OCI-LY3 (cell line): ENCODE measurements around the gene IFT57.

Source experiments
- EZH2phosphoT487 ChIP-seq: fragments of 200-600 bp; shearing (Covaris generic); IDR thresholded peaks from 2 replicates; pipeline ENCODE4 v1.6.1; 2018; ENCODE audit warnings: antibody characterized with exemption, mixed run types, low read depth
- TF ChIP-seq, protein P1 (sequence below): fragments of 200-600, 300-600 bp; sonication (generic); IDR thresholded peaks from 2 replicates; pipeline ENCODE4 v1.5.1; 2014; ENCODE audit warnings: antibody characterized with exemption, low read length, low read depth

DNA sequence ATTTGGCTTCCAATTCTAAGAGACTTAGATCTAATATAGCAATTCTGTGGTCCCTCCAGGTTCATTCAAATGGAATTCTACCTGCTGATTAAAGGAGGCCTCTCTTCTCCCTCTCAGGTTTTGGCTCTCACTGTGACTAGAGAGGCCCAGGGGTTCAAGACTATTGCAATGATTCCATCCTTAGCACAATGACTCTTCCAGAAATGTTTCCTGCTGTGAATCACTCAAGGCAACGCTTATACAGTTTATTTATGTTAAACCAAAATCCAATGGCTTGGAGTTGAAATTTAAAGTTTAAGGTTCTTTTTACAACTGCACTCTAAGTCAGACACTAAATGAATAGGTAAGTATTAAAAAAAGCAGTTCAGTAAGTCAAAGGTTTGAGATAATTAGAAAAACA lies 39.9 kb downstream of the IFT57 start:
- TF ChIP-seq, protein P1, sequence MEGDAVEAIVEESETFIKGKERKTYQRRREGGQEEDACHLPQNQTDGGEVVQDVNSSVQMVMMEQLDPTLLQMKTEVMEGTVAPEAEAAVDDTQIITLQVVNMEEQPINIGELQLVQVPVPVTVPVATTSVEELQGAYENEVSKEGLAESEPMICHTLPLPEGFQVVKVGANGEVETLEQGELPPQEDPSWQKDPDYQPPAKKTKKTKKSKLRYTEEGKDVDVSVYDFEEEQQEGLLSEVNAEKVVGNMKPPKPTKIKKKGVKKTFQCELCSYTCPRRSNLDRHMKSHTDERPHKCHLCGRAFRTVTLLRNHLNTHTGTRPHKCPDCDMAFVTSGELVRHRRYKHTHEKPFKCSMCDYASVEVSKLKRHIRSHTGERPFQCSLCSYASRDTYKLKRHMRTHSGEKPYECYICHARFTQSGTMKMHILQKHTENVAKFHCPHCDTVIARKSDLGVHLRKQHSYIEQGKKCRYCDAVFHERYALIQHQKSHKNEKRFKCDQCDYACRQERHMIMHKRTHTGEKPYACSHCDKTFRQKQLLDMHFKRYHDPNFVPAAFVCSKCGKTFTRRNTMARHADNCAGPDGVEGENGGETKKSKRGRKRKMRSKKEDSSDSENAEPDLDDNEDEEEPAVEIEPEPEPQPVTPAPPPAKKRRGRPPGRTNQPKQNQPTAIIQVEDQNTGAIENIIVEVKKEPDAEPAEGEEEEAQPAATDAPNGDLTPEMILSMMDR: no peak
- no peak for TF ChIP-seq EZH2phosphoT487
